Measurements from ENCODE around the gene RASAL2. TPM values are rescaled to one million over a fixed set of nuclear protein-coding genes. Genes with fewer than 3 reads are reported as not detected.
A peak's percentile ranks its signal among the peaks of the same experiment; 100 is the strongest.

RASAL2 gene
- total and polyA plus RNA-seq, 2 of the 13 experiments (the other 11 are each of a cell fraction or from before 2014, with no cell fraction given) = 5.4 to 5.9 TPM

DNA sequence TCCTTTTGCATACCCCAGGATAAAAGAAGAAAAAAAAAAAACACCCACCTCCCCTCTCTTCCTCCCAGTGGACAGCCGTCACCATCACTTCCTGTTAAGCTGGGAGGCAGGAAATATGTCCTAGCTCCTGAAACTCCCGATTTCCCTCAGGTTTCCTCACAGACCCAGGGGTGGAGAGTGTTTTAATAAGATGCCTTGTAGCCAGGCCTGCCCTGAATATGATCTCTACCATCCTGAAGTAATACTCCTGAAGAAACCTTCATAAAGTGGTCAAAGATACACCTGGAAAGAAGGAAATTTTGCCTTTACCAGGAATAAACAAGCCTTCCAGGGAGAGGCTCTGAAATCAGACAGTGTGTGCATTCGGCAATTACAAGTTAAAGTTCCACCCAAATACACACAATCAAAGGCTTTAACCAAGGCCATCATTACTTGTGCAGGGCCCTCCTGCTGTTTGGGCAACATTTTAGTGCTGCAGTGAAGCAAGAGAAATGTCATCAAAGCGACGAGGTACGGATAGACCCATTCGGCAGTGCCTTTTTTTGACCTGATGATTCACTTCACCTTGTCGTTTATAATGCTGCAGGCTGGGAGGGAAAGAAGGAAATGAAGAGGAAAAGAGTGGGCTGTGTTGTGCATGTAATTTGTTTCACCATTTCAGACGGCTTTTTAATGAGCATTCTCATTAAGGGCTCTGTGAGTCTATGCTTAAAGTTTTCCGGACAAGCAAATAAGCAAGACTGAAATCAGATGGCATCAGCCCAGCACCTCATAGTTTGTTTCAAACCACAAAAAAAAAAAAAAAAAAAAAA is 41.0 kb upstream of the RASAL2 start (continued):
- TF ChIP-seq FOXA3 (CRISPR knock-in tag; IDR thresholded peaks at IDR 0.05) (peak; percentile 80), ARNT2 (CRISPR knock-in tag; IDR thresholded peaks at IDR 0.05; ENCODE audit: low read depth) (no peak), CC2D1A (CRISPR knock-in tag; IDR thresholded peaks at IDR 0.05) (no peak), CEBPB (IDR thresholded peaks at IDR 0.05; ENCODE audit: borderline replicate concordance, low read depth, low read length) (peak; percentile 92), SUZ12 (IDR thresholded peaks at IDR 0.05; ENCODE audit: low read depth, low read length) (no peak), MBNL3 (CRISPR knock-in tag; conservative IDR thresholded peaks at IDR 0.05) (no peak), NR2F6 (IDR thresholded peaks at IDR 0.05) (peak; percentile 47; the same call in 1 of the 2 replicates), NR2F6 (CRISPR knock-in tag; IDR thresholded peaks at IDR 0.05) (peak; percentile 79), MAF1 (CRISPR knock-in tag; IDR thresholded peaks at IDR 0.05; ENCODE audit: borderline replicate concordance) (no peak), RELA (CRISPR knock-in tag; IDR thresholded peaks at IDR 0.05) (no peak), SCMH1 (CRISPR knock-in tag; IDR thresholded peaks at IDR 0.05; ENCODE audit: borderline replicate concordance) (no peak), ZNF768 (CRISPR knock-in tag; IDR thresholded peaks at IDR 0.05) (no peak), CCAR2 (optimal IDR thresholded peaks at IDR 0.05; ENCODE audit: low read depth, low read length) (no peak), ZNF556 (CRISPR knock-in tag; IDR thresholded peaks at IDR 0.05; ENCODE audit: borderline replicate concordance) (no peak), TARDBP (CRISPR knock-in tag; IDR thresholded peaks at IDR 0.05) (peak; percentile 79; the same call in 1 of the 2 replicates), ZNF547 (CRISPR knock-in tag; IDR thresholded peaks at IDR 0.05) (no peak)
- TF ChIP-seq, protein P1, sequence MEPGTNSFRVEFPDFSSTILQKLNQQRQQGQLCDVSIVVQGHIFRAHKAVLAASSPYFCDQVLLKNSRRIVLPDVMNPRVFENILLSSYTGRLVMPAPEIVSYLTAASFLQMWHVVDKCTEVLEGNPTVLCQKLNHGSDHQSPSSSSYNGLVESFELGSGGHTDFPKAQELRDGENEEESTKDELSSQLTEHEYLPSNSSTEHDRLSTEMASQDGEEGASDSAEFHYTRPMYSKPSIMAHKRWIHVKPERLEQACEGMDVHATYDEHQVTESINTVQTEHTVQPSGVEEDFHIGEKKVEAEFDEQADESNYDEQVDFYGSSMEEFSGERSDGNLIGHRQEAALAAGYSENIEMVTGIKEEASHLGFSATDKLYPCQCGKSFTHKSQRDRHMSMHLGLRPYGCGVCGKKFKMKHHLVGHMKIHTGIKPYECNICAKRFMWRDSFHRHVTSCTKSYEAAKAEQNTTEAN (CRISPR knock-in tag; conservative IDR thresholded peaks at IDR 0.05) = no peak
- TF ChIP-seq, protein P2, sequence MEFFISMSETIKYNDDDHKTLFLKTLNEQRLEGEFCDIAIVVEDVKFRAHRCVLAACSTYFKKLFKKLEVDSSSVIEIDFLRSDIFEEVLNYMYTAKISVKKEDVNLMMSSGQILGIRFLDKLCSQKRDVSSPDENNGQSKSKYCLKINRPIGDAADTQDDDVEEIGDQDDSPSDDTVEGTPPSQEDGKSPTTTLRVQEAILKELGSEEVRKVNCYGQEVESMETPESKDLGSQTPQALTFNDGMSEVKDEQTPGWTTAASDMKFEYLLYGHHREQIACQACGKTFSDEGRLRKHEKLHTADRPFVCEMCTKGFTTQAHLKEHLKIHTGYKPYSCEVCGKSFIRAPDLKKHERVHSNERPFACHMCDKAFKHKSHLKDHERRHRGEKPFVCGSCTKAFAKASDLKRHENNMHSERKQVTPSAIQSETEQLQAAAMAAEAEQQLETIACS (CRISPR knock-in tag; IDR thresholded peaks at IDR 0.05) = no peak
- TF ChIP-seq, protein P3, sequence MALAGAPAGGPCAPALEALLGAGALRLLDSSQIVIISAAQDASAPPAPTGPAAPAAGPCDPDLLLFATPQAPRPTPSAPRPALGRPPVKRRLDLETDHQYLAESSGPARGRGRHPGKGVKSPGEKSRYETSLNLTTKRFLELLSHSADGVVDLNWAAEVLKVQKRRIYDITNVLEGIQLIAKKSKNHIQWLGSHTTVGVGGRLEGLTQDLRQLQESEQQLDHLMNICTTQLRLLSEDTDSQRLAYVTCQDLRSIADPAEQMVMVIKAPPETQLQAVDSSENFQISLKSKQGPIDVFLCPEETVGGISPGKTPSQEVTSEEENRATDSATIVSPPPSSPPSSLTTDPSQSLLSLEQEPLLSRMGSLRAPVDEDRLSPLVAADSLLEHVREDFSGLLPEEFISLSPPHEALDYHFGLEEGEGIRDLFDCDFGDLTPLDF (CRISPR knock-in tag; IDR thresholded peaks at IDR 0.05) = no peak
- TF ChIP-seq, protein P4, sequence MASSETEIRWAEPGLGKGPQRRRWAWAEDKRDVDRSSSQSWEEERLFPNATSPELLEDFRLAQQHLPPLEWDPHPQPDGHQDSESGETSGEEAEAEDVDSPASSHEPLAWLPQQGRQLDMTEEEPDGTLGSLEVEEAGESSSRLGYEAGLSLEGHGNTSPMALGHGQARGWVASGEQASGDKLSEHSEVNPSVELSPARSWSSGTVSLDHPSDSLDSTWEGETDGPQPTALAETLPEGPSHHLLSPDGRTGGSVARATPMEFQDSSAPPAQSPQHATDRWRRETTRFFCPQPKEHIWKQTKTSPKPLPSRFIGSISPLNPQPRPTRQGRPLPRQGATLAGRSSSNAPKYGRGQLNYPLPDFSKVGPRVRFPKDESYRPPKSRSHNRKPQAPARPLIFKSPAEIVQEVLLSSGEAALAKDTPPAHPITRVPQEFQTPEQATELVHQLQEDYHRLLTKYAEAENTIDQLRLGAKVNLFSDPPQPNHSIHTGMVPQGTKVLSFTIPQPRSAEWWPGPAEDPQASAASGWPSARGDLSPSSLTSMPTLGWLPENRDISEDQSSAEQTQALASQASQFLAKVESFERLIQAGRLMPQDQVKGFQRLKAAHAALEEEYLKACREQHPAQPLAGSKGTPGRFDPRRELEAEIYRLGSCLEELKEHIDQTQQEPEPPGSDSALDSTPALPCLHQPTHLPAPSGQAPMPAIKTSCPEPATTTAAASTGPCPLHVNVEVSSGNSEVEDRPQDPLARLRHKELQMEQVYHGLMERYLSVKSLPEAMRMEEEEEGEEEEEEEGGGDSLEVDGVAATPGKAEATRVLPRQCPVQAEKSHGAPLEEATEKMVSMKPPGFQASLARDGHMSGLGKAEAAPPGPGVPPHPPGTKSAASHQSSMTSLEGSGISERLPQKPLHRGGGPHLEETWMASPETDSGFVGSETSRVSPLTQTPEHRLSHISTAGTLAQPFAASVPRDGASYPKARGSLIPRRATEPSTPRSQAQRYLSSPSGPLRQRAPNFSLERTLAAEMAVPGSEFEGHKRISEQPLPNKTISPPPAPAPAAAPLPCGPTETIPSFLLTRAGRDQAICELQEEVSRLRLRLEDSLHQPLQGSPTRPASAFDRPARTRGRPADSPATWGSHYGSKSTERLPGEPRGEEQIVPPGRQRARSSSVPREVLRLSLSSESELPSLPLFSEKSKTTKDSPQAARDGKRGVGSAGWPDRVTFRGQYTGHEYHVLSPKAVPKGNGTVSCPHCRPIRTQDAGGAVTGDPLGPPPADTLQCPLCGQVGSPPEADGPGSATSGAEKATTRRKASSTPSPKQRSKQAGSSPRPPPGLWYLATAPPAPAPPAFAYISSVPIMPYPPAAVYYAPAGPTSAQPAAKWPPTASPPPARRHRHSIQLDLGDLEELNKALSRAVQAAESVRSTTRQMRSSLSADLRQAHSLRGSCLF (CRISPR knock-in tag; IDR thresholded peaks at IDR 0.05; ENCODE audit: borderline replicate concordance) = no peak
- TF ChIP-seq, protein P5, sequence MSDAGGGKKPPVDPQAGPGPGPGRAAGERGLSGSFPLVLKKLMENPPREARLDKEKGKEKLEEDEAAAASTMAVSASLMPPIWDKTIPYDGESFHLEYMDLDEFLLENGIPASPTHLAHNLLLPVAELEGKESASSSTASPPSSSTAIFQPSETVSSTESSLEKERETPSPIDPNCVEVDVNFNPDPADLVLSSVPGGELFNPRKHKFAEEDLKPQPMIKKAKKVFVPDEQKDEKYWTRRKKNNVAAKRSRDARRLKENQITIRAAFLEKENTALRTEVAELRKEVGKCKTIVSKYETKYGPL (CRISPR knock-in tag; IDR thresholded peaks at IDR 0.05) = no peak

Data from HepG2 (cell line).